GM23338 (cell line): ENCODE data around the gene WDR5B. TPM values are rescaled to one million over a fixed set of nuclear protein-coding genes. Genes with fewer than 3 reads are reported as not detected.
A peak's percentile ranks its signal among the peaks of the same experiment; 100 is the strongest.

Source experiments
- ATAC-seq: fragments of 200-7000 bp; cut with Tn5 transposase; 3 replicates; pipeline ENCODE4 v1.9.1; 2020
- DNase-seq: peaks from one replicate; pipeline ENCODE4 v3.0.0-alpha.2; 2015; ENCODE audit warnings: low spot score
- H2AFZ ChIP-seq: fragments of 200-600 bp; sonication (generic); 2 replicates; pipeline ENCODE4 v1.8.0; 2016; ENCODE audit warnings: antibody characterized with exemption, mild to moderate bottlenecking, moderate library complexity
- H3F3A ChIP-seq: fragments of 200-600 bp; sonication (generic); replicated peaks from 2 replicates; pipeline ENCODE4 v1.8.0; 2017; ENCODE audit warnings: antibody characterized with exemption, mixed run types, low read depth
- H3K27ac ChIP-seq: fragments of 200-600 bp; sonication (generic); 2 replicates; pipeline ENCODE4 v1.6.1; 2016; ENCODE audit warnings: low read depth
- H3K27me3 ChIP-seq: fragments of 200-600 bp; sonication (generic); 2 replicates; pipeline ENCODE4 v1.8.0; 2016; ENCODE audit warnings: mild to moderate bottlenecking, mixed run types, moderate library complexity; ENCODE audit not compliant: insufficient read depth
- H3K36me3 ChIP-seq: fragments of 200-600 bp; sonication (generic); 2 replicates; pipeline ENCODE4 v1.8.0; 2016; ENCODE audit warnings: mild to moderate bottlenecking; ENCODE audit not compliant: insufficient read depth
- H3K4me1 ChIP-seq: fragments of 200-600 bp; sonication (generic); 2 replicates; pipeline ENCODE4 v1.8.0; 2016; ENCODE audit warnings: mild to moderate bottlenecking, moderate library complexity; ENCODE audit not compliant: insufficient read depth
- H3K4me2 ChIP-seq: fragments of 200-600 bp; sonication (generic); 2 replicates; pipeline ENCODE4 v1.7.1; 2017; ENCODE audit warnings: mixed run types
- H3K4me3 ChIP-seq: fragments of 200-600 bp; sonication (generic); 2 replicates; pipeline ENCODE4 v1.6.1; 2016; ENCODE audit warnings: mixed run types
- H3K79me2 ChIP-seq: fragments of 200-600 bp; sonication (generic); replicated peaks from 2 replicates; pipeline ENCODE4 v1.8.0; 2017; ENCODE audit warnings: mild to moderate bottlenecking; ENCODE audit not compliant: insufficient read depth
- H3K9me2 ChIP-seq: fragments of 200-600 bp; sonication (generic); 2 replicates; pipeline ENCODE4 v1.8.0; 2017; ENCODE audit not compliant: insufficient read depth
- H4K20me1 ChIP-seq: fragments of 200-600 bp; sonication (generic); replicated peaks from 2 replicates; pipeline ENCODE4 v1.8.0; 2017; ENCODE audit warnings: mild to moderate bottlenecking; ENCODE audit not compliant: insufficient read depth
- H3K27ac Mint-ChIP-seq: 2 replicates; pipeline ENCODE4 v1.8.0; 2020; ENCODE audit warnings: inconsistent platforms, mild to moderate bottlenecking, moderate library complexity, mixed read lengths
- H3K27me3 Mint-ChIP-seq: 3 replicates; pipeline ENCODE4 v1.8.0; 2022; ENCODE audit warnings: low read depth, mild to moderate bottlenecking, moderate library complexity, mixed read lengths, inconsistent platforms; ENCODE audit not compliant: insufficient read depth, poor library complexity
- H3K36me3 Mint-ChIP-seq: 3 replicates; pipeline ENCODE4 v1.8.0; 2021; ENCODE audit warnings: low read depth, mild to moderate bottlenecking, inconsistent platforms, moderate library complexity, mixed read lengths
- H3K4me1 Mint-ChIP-seq: 3 replicates; pipeline ENCODE4 v1.8.0; 2020; ENCODE audit warnings: mild to moderate bottlenecking, inconsistent platforms, mixed read lengths
- H3K4me3 Mint-ChIP-seq: 3 replicates; pipeline ENCODE4 v1.8.0; 2021; ENCODE audit warnings: moderate library complexity, mild to moderate bottlenecking, inconsistent platforms, mixed read lengths
- H3K9me3 Mint-ChIP-seq: 3 replicates; pipeline ENCODE4 v1.8.0; 2020; ENCODE audit warnings: moderate library complexity, mild to moderate bottlenecking, inconsistent platforms, mixed read lengths
- CREB1 ChIP-seq: fragments of 250-450 bp; sonication (Bioruptor Pico); IDR thresholded peaks from 2 replicates; pipeline ENCODE4 v1.5.0; 2020; ENCODE audit warnings: low read depth, mild to moderate bottlenecking, moderate library complexity
- EZH2 ChIP-seq: fragments of 200-600 bp; sonication (generic); IDR thresholded peaks from one replicate; pipeline ENCODE4 v1.8.0; 2017; ENCODE audit warnings: antibody characterized with exemption, mild to moderate bottlenecking, low read depth; ENCODE audit not compliant: unreplicated experiment
- EZH2phosphoT487 ChIP-seq: fragments of 200-600 bp; sonication (generic); IDR thresholded peaks from one replicate; pipeline ENCODE4 v1.8.1; 2018; ENCODE audit warnings: antibody characterized with exemption; ENCODE audit not compliant: unreplicated experiment
- JUNB ChIP-seq: IDR thresholded peaks from one replicate; pipeline ENCODE4 v1.6.1; 2016; ENCODE audit warnings: antibody characterized with exemption; ENCODE audit not compliant: unreplicated experiment
- NANOG ChIP-seq: IDR thresholded peaks from 2 replicates; pipeline ENCODE4 v1.6.1; 2016; ENCODE audit warnings: antibody characterized with exemption, borderline replicate concordance
- POLR2AphosphoS5 ChIP-seq: IDR thresholded peaks from 2 replicates; pipeline ENCODE4 v1.6.1; 2016; ENCODE audit warnings: antibody characterized with exemption, low read depth
- STAT1 ChIP-seq: IDR thresholded peaks from one replicate; pipeline ENCODE4 v1.6.1; 2016; ENCODE audit warnings: antibody characterized with exemption; ENCODE audit not compliant: unreplicated experiment
- ZNF114 ChIP-seq: fragments of 250-450 bp; sonication (Bioruptor Pico); IDR thresholded peaks from 2 replicates; pipeline ENCODE4 v1.5.0; 2020; ENCODE audit warnings: mild to moderate bottlenecking, moderate library complexity
- ZNF331 ChIP-seq: fragments of 250-450 bp; sonication (Bioruptor Pico); IDR thresholded peaks from 2 replicates; pipeline ENCODE4 v1.5.0; 2020; ENCODE audit warnings: low read depth, mild to moderate bottlenecking, moderate library complexity
- polyA plus RNA-seq: library from polyadenylated mRNA; unstranded; fragments of >200 nt; fragmentation: Nextera tagmentation; extraction: Ambion mirVana; gene quantifications from 2 replicates; pipeline ENCODE4 v1.2.1, GENCODE V29; 2016
- total RNA-seq: library from RNA; depleted of rRNA; stranded (reverse); fragments of >200 nt; shearing (Covaris generic); gene quantifications from 2 replicates; pipeline ENCODE4 v1.2.3, GENCODE V29; 2014
- TF ChIP-seq, protein P1 (sequence below): IDR thresholded peaks from 2 replicates; pipeline ENCODE4 v1.6.1; 2016; ENCODE audit warnings: antibody characterized with exemption
- TF ChIP-seq, protein P2 (sequence below): fragments of 250-450 bp; sonication (Bioruptor Pico); IDR thresholded peaks from 2 replicates; pipeline ENCODE4 v1.5.0; 2020; ENCODE audit warnings: mild to moderate bottlenecking, moderate library complexity
- TF ChIP-seq, protein P3 (sequence below): IDR thresholded peaks from one replicate; pipeline ENCODE4 v1.6.1; 2018; ENCODE audit warnings: antibody characterized with exemption; ENCODE audit not compliant: unreplicated experiment
- TF ChIP-seq, protein P4 (sequence below), 2 experiments: fragments of 200-600 bp in 1 of 2; sonication (generic) in 1 of 2; conservative IDR thresholded peaks; 2 replicates each; pipeline versions ENCODE4 v1.5.1 to v1.6.1; 2016 to 2017; ENCODE audit warnings: antibody characterized with exemption in 2 of 2, low read depth in 2 of 2, mild to moderate bottlenecking in 2 of 2, moderate library complexity in 1 of 2

The WDR5B gene
- total and polyA plus RNA-seq, 2 experiments from 2014 or later, result 0.81 to 2.7 TPM

DNA sequence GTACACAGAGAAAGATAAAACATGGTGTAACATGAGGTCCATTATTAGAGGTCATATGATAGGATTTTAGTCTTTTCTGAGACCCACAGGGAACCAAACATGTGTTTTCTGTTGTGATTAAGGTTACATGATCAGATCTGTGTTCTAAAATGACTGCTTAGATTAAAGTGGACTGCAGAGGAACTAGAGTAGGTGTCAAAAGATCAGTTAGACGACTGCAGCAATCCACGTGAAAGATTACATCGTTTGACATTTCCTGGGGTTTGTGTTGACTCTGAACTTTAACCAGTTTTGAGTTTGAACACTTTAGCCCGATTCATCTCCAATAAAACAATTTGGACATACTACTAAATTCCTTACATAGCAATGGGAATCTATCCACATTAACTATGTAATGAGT is 37.9 kb downstream of the WDR5B start:
- Mint-ChIP-seq H3K36me3 (peaks cover 9% of the 10 kb centered on the region), H3K9me3 (no peaks in the 10 kb centered on the region)
- H3K79me2 ChIP-seq, result peaks cover 96% of the 10 kb centered on the region

More for the DNA sequence above, 37.9 kb downstream of the WDR5B start:
- peaks cover 8% of the 10 kb centered on the region for H3K4me1 ChIP-seq
- DNase-seq (no peak), ATAC-seq (no peak)
- no peak overlapping the region for H3K4me2 ChIP-seq
- no peak overlapping the region for H3K27ac ChIP-seq
- H3K4me1 Mint-ChIP-seq, result peaks cover 4% of the 10 kb centered on the region
- no peak overlapping the region for H2AFZ ChIP-seq
- TF ChIP-seq, protein P1, sequence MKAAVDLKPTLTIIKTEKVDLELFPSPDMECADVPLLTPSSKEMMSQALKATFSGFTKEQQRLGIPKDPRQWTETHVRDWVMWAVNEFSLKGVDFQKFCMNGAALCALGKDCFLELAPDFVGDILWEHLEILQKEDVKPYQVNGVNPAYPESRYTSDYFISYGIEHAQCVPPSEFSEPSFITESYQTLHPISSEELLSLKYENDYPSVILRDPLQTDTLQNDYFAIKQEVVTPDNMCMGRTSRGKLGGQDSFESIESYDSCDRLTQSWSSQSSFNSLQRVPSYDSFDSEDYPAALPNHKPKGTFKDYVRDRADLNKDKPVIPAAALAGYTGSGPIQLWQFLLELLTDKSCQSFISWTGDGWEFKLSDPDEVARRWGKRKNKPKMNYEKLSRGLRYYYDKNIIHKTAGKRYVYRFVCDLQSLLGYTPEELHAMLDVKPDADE, result no peak
- TF ChIP-seq, protein P2, sequence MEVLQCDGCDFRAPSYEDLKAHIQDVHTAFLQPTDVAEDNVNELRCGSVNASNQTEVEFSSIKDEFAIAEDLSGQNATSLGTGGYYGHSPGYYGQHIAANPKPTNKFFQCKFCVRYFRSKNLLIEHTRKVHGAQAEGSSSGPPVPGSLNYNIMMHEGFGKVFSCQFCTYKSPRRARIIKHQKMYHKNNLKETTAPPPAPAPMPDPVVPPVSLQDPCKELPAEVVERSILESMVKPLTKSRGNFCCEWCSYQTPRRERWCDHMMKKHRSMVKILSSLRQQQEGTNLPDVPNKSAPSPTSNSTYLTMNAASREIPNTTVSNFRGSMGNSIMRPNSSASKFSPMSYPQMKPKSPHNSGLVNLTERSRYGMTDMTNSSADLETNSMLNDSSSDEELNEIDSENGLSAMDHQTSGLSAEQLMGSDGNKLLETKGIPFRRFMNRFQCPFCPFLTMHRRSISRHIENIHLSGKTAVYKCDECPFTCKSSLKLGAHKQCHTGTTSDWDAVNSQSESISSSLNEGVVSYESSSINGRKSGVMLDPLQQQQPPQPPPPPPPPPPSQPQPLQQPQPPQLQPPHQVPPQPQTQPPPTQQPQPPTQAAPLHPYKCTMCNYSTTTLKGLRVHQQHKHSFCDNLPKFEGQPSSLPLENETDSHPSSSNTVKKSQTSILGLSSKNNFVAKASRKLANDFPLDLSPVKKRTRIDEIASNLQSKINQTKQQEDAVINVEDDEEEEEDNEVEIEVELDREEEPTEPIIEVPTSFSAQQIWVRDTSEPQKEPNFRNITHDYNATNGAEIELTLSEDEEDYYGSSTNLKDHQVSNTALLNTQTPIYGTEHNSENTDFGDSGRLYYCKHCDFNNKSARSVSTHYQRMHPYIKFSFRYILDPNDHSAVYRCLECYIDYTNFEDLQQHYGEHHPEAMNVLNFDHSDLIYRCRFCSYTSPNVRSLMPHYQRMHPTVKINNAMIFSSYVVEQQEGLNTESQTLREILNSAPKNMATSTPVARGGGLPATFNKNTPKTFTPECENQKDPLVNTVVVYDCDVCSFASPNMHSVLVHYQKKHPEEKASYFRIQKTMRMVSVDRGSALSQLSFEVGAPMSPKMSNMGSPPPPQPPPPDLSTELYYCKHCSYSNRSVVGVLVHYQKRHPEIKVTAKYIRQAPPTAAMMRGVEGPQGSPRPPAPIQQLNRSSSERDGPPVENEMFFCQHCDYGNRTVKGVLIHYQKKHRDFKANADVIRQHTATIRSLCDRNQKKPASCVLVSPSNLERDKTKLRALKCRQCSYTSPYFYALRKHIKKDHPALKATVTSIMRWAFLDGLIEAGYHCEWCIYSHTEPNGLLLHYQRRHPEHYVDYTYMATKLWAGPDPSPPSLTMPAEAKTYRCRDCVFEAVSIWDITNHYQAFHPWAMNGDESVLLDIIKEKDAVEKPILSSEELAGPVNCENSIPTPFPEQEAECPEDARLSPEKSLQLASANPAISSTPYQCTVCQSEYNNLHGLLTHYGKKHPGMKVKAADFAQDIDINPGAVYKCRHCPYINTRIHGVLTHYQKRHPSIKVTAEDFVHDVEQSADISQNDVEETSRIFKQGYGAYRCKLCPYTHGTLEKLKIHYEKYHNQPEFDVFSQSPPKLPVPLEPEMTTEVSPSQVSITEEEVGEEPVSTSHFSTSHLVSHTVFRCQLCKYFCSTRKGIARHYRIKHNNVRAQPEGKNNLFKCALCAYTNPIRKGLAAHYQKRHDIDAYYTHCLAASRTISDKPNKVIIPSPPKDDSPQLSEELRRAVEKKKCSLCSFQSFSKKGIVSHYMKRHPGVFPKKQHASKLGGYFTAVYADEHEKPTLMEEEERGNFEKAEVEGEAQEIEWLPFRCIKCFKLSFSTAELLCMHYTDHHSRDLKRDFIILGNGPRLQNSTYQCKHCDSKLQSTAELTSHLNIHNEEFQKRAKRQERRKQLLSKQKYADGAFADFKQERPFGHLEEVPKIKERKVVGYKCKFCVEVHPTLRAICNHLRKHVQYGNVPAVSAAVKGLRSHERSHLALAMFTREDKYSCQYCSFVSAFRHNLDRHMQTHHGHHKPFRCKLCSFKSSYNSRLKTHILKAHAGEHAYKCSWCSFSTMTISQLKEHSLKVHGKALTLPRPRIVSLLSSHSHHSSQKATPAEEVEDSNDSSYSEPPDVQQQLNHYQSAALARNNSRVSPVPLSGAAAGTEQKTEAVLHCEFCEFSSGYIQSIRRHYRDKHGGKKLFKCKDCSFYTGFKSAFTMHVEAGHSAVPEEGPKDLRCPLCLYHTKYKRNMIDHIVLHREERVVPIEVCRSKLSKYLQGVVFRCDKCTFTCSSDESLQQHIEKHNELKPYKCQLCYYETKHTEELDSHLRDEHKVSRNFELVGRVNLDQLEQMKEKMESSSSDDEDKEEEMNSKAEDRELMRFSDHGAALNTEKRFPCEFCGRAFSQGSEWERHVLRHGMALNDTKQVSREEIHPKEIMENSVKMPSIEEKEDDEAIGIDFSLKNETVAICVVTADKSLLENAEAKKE, result no peak
- TF ChIP-seq ZNF114 (CRISPR knock-in tag) (no peak), EZH2 (no peak), JUNB (no peak), ZNF331 (CRISPR knock-in tag) (no peak), POLR2AphosphoS5 (no peak), CREB1 (no peak), NANOG (no peak), STAT1 (no peak), EZH2phosphoT487 (no peak)
- TF ChIP-seq, protein P3, sequence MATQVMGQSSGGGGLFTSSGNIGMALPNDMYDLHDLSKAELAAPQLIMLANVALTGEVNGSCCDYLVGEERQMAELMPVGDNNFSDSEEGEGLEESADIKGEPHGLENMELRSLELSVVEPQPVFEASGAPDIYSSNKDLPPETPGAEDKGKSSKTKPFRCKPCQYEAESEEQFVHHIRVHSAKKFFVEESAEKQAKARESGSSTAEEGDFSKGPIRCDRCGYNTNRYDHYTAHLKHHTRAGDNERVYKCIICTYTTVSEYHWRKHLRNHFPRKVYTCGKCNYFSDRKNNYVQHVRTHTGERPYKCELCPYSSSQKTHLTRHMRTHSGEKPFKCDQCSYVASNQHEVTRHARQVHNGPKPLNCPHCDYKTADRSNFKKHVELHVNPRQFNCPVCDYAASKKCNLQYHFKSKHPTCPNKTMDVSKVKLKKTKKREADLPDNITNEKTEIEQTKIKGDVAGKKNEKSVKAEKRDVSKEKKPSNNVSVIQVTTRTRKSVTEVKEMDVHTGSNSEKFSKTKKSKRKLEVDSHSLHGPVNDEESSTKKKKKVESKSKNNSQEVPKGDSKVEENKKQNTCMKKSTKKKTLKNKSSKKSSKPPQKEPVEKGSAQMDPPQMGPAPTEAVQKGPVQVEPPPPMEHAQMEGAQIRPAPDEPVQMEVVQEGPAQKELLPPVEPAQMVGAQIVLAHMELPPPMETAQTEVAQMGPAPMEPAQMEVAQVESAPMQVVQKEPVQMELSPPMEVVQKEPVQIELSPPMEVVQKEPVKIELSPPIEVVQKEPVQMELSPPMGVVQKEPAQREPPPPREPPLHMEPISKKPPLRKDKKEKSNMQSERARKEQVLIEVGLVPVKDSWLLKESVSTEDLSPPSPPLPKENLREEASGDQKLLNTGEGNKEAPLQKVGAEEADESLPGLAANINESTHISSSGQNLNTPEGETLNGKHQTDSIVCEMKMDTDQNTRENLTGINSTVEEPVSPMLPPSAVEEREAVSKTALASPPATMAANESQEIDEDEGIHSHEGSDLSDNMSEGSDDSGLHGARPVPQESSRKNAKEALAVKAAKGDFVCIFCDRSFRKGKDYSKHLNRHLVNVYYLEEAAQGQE, result no peak
- TF ChIP-seq, protein P4, sequence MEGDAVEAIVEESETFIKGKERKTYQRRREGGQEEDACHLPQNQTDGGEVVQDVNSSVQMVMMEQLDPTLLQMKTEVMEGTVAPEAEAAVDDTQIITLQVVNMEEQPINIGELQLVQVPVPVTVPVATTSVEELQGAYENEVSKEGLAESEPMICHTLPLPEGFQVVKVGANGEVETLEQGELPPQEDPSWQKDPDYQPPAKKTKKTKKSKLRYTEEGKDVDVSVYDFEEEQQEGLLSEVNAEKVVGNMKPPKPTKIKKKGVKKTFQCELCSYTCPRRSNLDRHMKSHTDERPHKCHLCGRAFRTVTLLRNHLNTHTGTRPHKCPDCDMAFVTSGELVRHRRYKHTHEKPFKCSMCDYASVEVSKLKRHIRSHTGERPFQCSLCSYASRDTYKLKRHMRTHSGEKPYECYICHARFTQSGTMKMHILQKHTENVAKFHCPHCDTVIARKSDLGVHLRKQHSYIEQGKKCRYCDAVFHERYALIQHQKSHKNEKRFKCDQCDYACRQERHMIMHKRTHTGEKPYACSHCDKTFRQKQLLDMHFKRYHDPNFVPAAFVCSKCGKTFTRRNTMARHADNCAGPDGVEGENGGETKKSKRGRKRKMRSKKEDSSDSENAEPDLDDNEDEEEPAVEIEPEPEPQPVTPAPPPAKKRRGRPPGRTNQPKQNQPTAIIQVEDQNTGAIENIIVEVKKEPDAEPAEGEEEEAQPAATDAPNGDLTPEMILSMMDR (conservative IDR thresholded peaks at IDR 0.05; ENCODE audit: low read depth in 2 of 2), result no peak
- no peak overlapping the region for H3K4me3 Mint-ChIP-seq
- H3K27me3 ChIP-seq, result no peaks in the 10 kb centered on the region
- H3K27me3 Mint-ChIP-seq, result peaks cover 4% of the 10 kb centered on the region
- no peak overlapping the region for H3K4me3 ChIP-seq
- H3F3A ChIP-seq, result no peaks in the 10 kb centered on the region
- H4K20me1 ChIP-seq, result peaks cover 21% of the 10 kb centered on the region; the same call in 1 of the 2 replicates
- H3K9me2 ChIP-seq, result no peaks in the 10 kb centered on the region
- no peaks in the 10 kb centered on the region for H3K36me3 ChIP-seq
- H3K27ac Mint-ChIP-seq, result peak overlapping the region; percentile 81
